ENCODE data around the gene ZNF20. TPM values are rescaled to one million over a fixed set of nuclear protein-coding genes. Genes with fewer than 3 reads are reported as not detected.

The ZNF20 gene
- polyA plus RNA-seq (2012; ENCODE audit: insufficient read depth, insufficient read length, low read depth), result 4.2 TPM

- H3K9me3 ChIP-seq, result no peaks in the 10 kb centered on the region; the same call in 1 of the 2 replicates
- TF ChIP-seq CTCF (IDR thresholded peaks at IDR 0.05; ENCODE audit: low read depth, low read length), result no peak
- peaks cover 18% of the 10 kb centered on the region for H3K36me3 ChIP-seq
- H3K4me3 ChIP-seq (ENCODE audit: low read depth, low read length), result peak within 1 kb of the TSS; percentile 91
- H3K27me3 ChIP-seq, result no peaks in the 10 kb centered on the region
- peaks cover 7% of the 10 kb centered on the region for H3K4me1 ChIP-seq
- peak; percentile 97 for DNase-seq
These were observed at the start of gene ZNF20 for GRCh38 chr19:12139885-12140544. TSS of gene ZNF20 (minus strand) at chr19:12140350. CDS start at chr19:12140182, 168 bp downstream.

GRCh38 chr19:12187625-12188024 lies 47.5 kb upstream of the ZNF20 start:
- Histone ChIP-seq H3K4me3 (ENCODE audit: low read depth, low read length) (no peak overlapping the region), H3K36me3 (peaks cover 23% of the 10 kb centered on the region), H3K4me1 (no peaks in the 10 kb centered on the region), H3K27me3 (no peaks in the 10 kb centered on the region), H3K9me3 (peaks cover 8% of the 10 kb centered on the region)
- DNase-seq, result no peak
- TF ChIP-seq CTCF (IDR thresholded peaks at IDR 0.05; ENCODE audit: low read depth, low read length), result no peak

DNA sequence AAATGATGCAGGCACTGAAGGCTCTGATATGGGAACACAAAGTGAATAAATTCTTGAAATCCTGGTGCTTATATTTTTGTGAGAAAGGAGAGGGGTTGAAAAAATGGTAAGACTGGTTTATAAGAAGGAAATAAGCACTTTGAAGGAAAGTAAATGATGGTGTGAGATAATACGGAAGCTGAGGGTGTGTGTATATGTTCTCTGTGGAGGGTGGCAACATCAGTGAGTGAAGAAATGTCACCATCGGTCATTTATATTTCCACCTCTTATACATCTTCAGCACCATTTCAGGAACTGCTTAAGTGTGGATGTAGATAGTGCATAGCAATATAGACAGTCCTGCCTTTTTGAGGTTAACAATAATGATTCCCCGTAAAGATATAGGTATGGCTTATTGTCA lies 40.2 kb upstream of the ZNF20 start:
- Histone ChIP-seq H3K4me3 (ENCODE audit: low read depth, low read length) (no peak overlapping the region), H3K27me3 (no peaks in the 10 kb centered on the region), H3K36me3 (no peaks in the 10 kb centered on the region; the same call in 1 of the 2 replicates), H3K9me3 (no peaks in the 10 kb centered on the region), H3K4me1 (no peaks in the 10 kb centered on the region)
- DNase-seq, result no peak
- TF ChIP-seq CTCF (IDR thresholded peaks at IDR 0.05; ENCODE audit: low read depth, low read length), result no peak

DNA sequence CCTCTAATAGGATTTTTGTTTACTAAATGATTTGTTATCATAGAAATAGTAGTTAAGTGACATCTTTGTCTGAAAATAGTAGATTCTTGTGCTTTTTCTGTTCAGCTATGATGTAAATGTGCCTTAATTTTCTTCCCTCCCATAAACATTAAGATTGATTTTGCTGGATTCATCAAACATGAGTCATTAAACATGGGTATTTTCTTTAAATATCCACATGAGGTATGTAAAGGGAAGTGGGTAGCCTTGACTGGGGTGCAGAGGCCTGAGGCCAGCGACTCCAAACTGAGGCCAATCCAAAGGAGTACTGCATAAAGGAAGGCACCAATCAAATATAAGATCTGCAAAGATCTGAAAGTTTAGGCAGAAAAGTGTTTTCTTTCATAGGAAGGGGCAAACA lies 26.5 kb upstream of the ZNF20 start:
- H3K27me3 ChIP-seq, result no peaks in the 10 kb centered on the region
- H3K9me3 ChIP-seq, result no peaks in the 10 kb centered on the region
- H3K4me3 ChIP-seq (ENCODE audit: low read depth, low read length), result no peak overlapping the region
- no peak for TF ChIP-seq CTCF (IDR thresholded peaks at IDR 0.05; ENCODE audit: low read depth, low read length)
- H3K36me3 ChIP-seq, result peaks cover 7% of the 10 kb centered on the region; the same call in 1 of the 2 replicates
- no peaks in the 10 kb centered on the region for H3K4me1 ChIP-seq
- DNase-seq, result no peak

GRCh38 chr19:12163826-12164225 lies 23.7 kb upstream of the ZNF20 start:
- no peaks in the 10 kb centered on the region for H3K27me3 ChIP-seq
- no peaks in the 10 kb centered on the region for H3K9me3 ChIP-seq
- no peaks in the 10 kb centered on the region for H3K4me1 ChIP-seq
- H3K4me3 ChIP-seq (ENCODE audit: low read depth, low read length), result peak overlapping the region; percentile 92
- TF ChIP-seq CTCF (IDR thresholded peaks at IDR 0.05; ENCODE audit: low read depth, low read length), result no peak
- no peak for DNase-seq
- H3K36me3 ChIP-seq, result peaks cover 4% of the 10 kb centered on the region; the same call in 1 of the 2 replicates

Measured in BE2C (cell line).